GM18511 (cell line): Measurements from ENCODE around the gene CHAF1A.

Experiments
- ATAC-seq: cut with Tn5 transposase; IDR thresholded peaks from one replicate; pipeline ENCODE4 v1.9.1; 2021; ENCODE audit warnings: mild to moderate bottlenecking, moderate library complexity; ENCODE audit not compliant: unreplicated experiment

Gene CHAF1A

DNA sequence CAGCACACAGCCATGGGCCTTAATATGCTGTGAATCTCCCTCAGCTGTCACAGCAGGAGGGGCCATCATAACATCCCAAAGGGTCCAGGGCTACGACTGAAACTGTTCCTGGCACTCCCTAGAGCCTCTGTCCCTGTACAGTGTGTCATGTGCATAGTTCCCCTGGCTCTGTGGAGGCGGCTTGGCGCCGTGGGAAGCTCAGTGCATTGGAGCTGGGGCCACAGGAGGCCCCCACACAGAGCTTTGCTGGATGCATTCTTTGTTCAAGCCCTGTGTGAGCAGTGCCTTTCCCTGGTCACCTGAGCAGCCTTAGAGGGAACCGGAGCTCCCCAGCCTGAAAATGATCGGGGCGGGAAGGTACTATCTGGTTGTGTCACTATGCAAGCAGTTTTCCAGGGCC lies 33.8 kb downstream of the CHAF1A start:
- no peak for ATAC-seq

DNA sequence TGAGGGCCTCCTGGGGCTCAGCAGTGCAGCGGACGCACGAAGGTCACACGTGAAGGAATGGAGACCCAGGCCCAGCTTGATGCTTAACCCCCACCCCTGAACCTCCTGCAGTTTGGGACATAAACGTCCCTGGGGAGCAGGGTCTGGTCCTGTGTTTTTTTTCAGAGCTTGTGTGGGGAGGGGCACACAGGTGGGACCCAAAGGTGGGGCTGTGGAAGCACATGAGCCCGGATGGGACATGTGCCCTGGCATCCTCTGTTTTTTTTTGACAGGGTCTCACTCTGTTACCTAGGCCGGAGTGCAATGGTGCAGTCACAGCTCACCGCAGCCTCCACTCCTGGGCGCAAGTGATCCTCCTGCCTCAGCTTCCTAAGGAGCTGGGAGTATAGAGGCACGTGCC lies 34.7 kb downstream of the CHAF1A start:
- ATAC-seq, result no peak

DNA sequence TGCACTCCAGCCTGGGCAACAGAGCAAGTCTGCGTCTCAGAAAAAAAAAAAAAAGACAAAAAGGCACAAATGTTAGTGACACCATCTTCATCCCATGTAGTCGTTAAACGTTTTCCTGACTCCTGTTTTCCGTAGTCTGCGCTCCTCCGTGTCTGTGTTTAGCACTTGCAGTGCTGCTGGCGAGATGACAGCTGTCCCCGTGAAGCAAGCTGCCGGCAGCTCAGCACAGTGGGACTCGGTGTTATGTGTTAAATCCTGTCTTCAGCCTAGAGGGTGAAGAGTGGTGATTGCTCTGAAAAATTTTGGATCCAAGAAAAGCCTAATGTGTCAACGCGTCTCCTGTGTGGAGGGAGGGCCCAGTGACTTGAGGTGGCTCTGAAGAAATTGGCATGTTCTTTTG lies 36.8 kb downstream of the CHAF1A start:
- ATAC-seq, result no peak

DNA sequence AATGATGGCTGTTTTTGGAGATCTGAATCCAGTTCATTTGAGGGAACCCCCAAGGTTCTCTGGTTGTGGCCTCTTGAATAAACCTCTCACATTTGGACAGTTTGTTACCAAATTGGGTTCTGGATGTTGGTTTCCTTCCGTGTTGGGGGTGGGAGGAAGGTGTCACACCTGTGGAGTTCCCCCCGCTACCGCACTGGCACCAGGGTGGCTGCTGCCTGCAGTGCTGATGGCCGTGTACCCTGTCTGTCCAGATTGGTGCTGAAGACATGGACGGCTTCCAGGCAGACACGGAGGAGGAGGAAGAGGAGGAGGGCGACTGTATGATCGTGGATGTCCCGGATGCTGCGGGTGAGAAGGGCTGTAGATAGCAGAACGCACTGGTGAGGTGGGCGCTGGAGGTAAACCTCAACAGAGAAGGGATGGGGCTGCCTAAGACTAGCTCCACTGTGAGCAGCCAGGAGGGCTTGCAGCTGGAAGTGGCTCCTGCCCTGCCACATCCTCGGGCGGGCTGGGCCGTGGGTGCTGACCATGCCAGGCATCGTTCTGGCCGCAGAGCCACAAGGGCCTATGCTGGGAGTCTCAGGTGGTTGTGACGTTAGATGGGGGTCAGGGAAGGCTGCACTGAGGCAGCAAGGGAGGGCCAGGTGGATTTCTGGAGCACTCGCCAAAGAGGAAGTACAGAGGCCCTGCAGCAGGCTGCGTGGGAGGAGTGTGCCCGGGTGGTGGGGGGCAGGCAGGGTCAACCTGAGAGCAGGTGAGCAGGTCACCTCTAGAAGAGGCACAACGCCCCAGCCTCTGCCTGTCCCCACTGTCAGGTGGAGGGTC lies 39.8 kb downstream of the CHAF1A start:
- ATAC-seq, result no peak

DNA sequence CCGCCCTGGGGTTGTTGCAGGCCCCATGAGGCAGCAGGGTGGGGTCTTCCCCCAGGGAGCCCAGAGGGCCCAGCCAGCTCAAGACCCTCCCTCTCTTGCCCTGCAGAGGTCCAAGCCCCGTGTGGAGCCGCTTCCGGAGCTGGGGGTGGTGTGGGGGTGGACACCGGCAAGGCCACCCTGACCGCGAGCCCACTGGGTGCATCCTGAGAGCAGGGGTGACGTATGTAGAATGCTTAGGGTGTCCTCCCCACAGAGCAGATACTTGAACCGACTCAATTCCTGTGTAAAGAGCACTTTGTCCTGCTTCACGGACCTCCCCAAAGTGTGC lies 40.3 kb downstream of the CHAF1A start:
- ATAC-seq, result no peak

DNA sequence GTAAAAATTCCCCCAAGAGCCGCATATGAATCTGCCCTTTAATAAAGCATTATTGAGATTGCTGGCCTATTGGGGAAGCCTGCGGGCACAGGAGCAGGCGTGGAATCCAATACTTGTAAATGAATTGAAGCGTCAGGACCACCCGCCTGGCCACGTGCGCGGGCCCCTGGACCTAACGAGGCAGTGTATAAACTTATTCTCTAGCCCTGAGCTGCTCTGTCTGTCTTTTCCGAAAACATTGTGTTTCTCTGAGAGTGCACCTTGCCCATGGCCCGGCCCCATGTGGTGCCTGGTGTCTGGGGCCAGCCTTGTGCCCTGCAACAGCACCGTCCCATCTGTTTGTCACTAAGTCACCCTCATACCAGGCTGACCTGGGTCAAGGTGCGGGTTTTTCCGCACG lies 40.7 kb downstream of the CHAF1A start:
- ATAC-seq, result no peak

- ATAC-seq, result no peak
Observed at GRCh38 chr19:4443966-4444764, 41.7 kb downstream of the CHAF1A start.

- ATAC-seq, result no peak
Observed at GRCh38 chr19:4444765-4445741, 42.6 kb downstream of the CHAF1A start.

- ATAC-seq, result no peak
Observed at GRCh38 chr19:4445963-4446703, 43.7 kb downstream of the CHAF1A start.

DNA sequence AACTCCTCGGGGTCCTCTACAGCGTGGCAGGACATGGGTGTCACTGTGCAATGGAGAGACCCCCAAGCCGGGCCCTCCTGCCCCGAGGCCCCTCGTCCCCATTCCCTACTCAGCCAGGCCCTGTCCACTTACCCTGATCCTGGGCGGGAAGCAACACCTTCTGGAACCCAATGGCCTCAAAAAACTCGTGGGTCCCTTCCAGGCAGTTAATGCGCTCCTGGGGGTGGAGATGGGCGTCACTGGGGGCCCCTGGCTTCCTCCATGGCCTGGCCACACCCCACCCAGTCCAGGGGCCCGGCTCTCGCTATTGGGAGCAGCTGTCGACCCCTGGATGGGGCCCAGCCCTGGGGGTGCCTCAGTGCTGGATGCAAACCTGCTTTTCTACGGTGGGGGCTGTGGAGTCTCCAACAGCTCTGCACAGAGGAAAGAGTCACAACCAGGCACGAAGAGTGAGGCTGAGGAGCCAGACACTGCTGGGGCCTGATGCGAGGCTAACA lies 44.3 kb downstream of the CHAF1A start:
- ATAC-seq, result no peak

DNA sequence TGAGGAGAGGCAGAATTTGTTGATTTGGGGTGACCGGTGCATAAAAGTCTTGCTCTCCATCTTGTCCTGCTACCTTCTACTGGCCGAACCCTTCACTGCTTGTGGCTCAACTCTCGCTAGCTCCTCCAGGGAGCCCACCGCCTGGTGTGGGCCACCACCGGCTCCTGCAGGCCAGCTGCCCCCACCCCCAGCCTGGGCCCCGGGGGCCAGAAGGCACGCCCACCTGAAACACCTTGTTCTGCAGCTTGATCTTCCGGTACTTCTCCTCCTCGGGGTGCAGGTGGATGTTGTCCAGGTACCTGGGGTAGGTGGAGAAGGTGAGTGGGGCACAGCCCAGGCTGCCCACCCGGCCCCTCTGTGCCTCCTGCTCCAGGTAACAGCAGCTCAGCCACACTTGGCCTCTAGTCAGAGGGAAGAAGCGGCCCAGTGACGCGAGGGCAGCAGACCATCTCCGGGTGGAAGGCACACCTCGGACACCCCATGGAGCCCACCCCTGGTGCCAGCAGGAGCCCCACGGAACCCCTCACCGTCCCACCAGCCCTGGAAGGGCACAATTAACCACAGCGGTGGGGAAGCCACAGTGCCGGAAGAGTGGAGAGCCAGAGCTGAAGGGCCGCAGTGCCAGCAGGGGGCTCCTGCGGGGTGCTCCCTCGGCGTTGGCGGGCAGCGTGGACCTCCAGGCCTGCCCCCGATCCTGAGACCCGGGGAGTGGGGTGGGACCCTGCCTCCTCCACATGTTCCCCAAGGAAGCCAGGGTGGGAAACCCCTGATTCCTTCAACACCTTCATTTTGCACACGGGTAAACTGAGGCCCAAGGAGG lies 45.1 kb downstream of the CHAF1A start:
- ATAC-seq, result no peak

DNA sequence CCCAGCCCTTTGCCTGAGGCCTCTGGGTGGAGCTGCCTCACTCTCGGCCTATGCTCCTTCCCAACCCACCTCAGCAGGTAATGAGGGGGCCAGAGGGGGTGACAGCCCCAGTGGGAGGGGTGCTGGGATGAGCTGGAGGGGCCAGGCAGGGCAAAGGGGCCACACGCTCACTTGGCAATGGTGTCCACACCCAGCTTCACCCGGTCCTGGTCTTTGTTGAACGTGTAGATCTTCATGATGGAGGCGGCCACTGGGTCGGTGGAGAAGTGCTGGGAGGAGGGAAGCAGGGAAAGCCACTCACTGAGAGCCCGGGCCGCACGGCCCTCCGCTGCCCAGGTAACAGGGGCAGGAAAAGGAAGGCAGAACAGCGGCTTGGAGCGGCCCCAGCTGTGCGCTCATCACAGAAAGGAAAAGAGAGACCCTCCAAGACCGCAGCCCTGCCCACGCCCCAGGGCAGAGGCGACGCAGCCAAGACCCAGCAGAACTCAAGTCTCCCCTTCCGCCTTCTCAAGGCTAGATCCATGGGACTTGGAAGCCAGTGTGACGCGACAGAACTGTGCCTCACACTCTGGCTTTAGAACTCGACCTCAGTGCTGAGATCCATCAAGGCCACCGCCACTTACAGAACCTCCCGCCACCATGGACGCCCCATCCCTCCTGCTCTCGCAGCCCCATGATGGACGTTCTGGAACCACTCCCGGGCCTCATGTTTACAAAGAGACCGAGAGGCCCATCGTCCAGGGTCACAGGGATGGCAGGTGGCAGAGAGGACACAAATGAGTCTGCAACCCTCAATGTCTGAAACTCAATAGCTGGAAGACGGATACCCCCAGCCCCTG lies 45.9 kb downstream of the CHAF1A start:
- no peak for ATAC-seq

GRCh38 chr19:4449022-4449638 lies 46.7 kb downstream of the CHAF1A start:
- ATAC-seq, result no peak

DNA sequence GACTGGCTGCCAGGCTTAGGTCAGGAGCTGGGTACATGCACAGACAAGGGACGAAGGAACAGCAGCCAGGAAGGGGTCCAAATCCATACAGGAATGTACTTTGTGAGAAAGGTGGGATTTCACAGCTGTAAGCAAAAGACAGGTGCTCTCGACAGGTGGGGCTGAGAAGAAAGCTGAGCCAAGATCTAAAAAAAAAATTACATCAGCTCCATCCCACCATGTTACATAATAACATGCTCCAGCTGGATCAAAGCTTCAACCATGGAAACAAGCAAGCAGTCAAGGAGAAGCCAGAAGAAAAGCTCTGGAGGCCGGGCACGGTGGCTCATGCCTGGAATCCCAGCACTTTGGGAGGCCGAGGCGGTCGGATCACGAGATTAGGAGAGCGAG lies 47.2 kb downstream of the CHAF1A start:
- no peak for ATAC-seq

- no peak for ATAC-seq
Observed at GRCh38 chr19:4452230-4452990, 50.0 kb downstream of the CHAF1A start.

DNA sequence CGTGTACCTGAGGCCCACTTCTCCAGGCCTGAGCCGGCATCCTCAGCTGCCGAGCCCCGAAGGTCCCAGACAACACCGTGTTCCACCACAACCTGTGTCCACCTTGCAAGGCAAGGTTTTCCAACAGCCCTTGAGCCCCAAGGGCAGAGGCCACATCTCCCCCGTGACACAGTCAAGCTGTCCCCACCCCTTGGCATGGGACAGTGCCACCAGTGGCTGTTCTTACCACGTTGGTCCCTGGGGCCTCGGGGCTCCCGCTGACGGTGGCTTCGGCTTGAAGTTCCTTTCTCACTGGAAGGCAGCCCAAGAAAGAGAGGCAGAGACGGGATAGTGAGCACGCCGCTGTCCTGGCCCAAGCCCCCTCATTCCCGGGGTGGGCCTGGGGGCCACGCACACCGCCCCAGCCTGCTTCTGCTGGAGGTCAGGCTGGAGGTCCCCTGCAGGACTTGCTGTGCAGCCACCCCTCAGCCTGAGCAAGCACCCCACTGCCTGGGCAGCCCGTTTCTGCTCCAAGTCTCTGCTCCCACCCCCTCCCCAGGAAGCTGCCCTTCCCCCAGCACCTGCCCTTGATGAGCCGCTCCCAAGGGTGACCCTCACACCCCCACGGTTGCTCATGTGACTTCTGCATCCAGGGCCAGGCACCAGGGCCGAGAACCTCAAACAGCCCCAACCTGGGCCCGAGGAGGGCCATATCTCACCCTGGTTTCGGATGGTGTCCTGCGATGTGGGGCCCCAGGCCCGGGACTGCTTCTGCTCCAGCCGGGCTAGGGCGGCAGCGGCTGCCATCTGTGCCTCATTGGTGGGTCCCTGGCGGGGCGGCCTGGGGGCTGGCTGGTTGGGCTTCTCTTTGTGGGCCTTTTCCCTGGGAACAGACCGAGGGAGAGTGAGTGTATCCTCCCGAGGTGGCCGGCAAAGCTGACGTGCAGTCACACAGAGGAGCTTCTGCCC lies 51.1 kb downstream of the CHAF1A start:
- ATAC-seq, result no peak
